ENCODE results near the gene GYS1.
"Not testable (repeated sequence)": the region's sequence is repeated elsewhere in the genome, so short reads cannot be mapped to it uniquely, and the experiment has no call there.

The GYS1 gene

GRCh38 chr19:48993175-48994034, at the start of gene GYS1, which contains the start of gene RUVBL2:
Gene GYS1, minus strand, starts transcription at chr19:48993309. Its CDS starts 197 bp downstream, at chr19:48993112.
Gene RUVBL2, plus strand, starts transcription at chr19:48993887. Its CDS starts 25 bp downstream, at chr19:48993912.
- peak; percentile 98 to 99 for DNase-seq (ENCODE audit: low read depth in 2 of 2)

- DNase-seq (ENCODE audit: low read depth in 2 of 2), result not testable (repeated sequence)
Measured at GRCh38 chr19:49042666-49043065, 49.6 kb upstream of the GYS1 start.

GRCh38 chr19:49042177-49042576, 49.1 kb upstream of the GYS1 start:
- no peak for DNase-seq (ENCODE audit: low read depth in 2 of 2)

GRCh38 chr19:49039736-49040135, 46.6 kb upstream of the GYS1 start:
- not testable (repeated sequence) for DNase-seq (ENCODE audit: low read depth in 2 of 2)

GRCh38 chr19:49038557-49039276, 45.6 kb upstream of the GYS1 start:
- not testable (repeated sequence) for DNase-seq (ENCODE audit: low read depth in 2 of 2)

- DNase-seq (ENCODE audit: low read depth in 2 of 2), result not testable (repeated sequence)
Measured at GRCh38 chr19:49038111-49038510, 45.0 kb upstream of the GYS1 start.

- not testable (repeated sequence) for DNase-seq (ENCODE audit: low read depth in 2 of 2)
Measured at GRCh38 chr19:49036815-49037214, 43.7 kb upstream of the GYS1 start, which contains the start of gene CGB1. Gene CGB1, minus strand, starts transcription at chr19:49036895. Its CDS starts 184 bp downstream, at chr19:49036711.

- DNase-seq (ENCODE audit: low read depth in 2 of 2), result peak in 1 of 2 donors; percentile 44
Measured at GRCh38 chr19:49031642-49032301, 38.7 kb upstream of the GYS1 start, which contains the start of gene CGB2. Gene CGB2, plus strand, starts transcription at chr19:49031890. Its CDS starts 206 bp downstream, at chr19:49032096.

- not testable (repeated sequence) for DNase-seq (ENCODE audit: low read depth in 2 of 2)
Measured at GRCh38 chr19:49030323-49030722, 37.2 kb upstream of the GYS1 start.

GRCh38 chr19:49029749-49030148, 36.6 kb upstream of the GYS1 start:
- not testable (repeated sequence) for DNase-seq (ENCODE audit: low read depth in 2 of 2)

- not testable (repeated sequence) for DNase-seq (ENCODE audit: low read depth in 2 of 2)
Measured at GRCh38 chr19:49028686-49029085, 35.6 kb upstream of the GYS1 start.

GRCh38 chr19:49025599-49025998, 32.5 kb upstream of the GYS1 start:
- not testable (repeated sequence) for DNase-seq (ENCODE audit: low read depth in 2 of 2)

GRCh38 chr19:49025088-49025487, 32.0 kb upstream of the GYS1 start:
- not testable (repeated sequence) for DNase-seq (ENCODE audit: low read depth in 2 of 2)

- DNase-seq (ENCODE audit: low read depth in 2 of 2), result not testable (repeated sequence)
Measured at GRCh38 chr19:49024233-49024632, 31.1 kb upstream of the GYS1 start, which contains the start of gene CGB3. Gene CGB3, minus strand, starts transcription at chr19:49024333. Its CDS starts 362 bp downstream, at chr19:49023971.

GRCh38 chr19:49022116-49022515, 29.0 kb upstream of the GYS1 start:
- no peak for DNase-seq (ENCODE audit: low read depth in 2 of 2)

- DNase-seq (ENCODE audit: low read depth in 2 of 2), result no peak
Measured at GRCh38 chr19:49020931-49021895, 28.1 kb upstream of the GYS1 start.

- DNase-seq (ENCODE audit: low read depth in 2 of 2), result no peak
Measured at GRCh38 chr19:49020342-49020741, 27.2 kb upstream of the GYS1 start.

GRCh38 chr19:49019242-49019932, 26.3 kb upstream of the GYS1 start:
- peak; percentile 47 to 64 for DNase-seq (ENCODE audit: low read depth in 2 of 2)

GRCh38 chr19:49018388-49019241, 25.5 kb upstream of the GYS1 start:
- DNase-seq (ENCODE audit: low read depth in 2 of 2), result not testable (repeated sequence)
